Retinal pigment epithelial cell (primary cell): ENCODE results near the gene RAB27A.

Experiments
- DNase-seq: peaks from one replicate; pipeline ENCODE4 v3.0.0-alpha.2; 2010; ENCODE audit warnings: low read depth
- H3K4me3 ChIP-seq: 2 replicates; pipeline ENCODE4 v1.5.1; 2011; ENCODE audit warnings: mild to moderate bottlenecking, low read length, control low read depth, moderate library complexity
- TF ChIP-seq, protein P1 (sequence below): conservative IDR thresholded peaks from 2 replicates; pipeline ENCODE4 v1.5.1; 2011; ENCODE audit warnings: low read depth, low read length, control low read depth, inconsistent platforms

RAB27A gene

GRCh38 chr15:55170361-55170760 is 119.3 kb downstream of the RAB27A start:
- TF ChIP-seq, protein P1, sequence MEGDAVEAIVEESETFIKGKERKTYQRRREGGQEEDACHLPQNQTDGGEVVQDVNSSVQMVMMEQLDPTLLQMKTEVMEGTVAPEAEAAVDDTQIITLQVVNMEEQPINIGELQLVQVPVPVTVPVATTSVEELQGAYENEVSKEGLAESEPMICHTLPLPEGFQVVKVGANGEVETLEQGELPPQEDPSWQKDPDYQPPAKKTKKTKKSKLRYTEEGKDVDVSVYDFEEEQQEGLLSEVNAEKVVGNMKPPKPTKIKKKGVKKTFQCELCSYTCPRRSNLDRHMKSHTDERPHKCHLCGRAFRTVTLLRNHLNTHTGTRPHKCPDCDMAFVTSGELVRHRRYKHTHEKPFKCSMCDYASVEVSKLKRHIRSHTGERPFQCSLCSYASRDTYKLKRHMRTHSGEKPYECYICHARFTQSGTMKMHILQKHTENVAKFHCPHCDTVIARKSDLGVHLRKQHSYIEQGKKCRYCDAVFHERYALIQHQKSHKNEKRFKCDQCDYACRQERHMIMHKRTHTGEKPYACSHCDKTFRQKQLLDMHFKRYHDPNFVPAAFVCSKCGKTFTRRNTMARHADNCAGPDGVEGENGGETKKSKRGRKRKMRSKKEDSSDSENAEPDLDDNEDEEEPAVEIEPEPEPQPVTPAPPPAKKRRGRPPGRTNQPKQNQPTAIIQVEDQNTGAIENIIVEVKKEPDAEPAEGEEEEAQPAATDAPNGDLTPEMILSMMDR, result no peak
- no peak for DNase-seq
- H3K4me3 ChIP-seq, result no peak overlapping the region

GRCh38 chr15:55168350-55168974 is 121.2 kb downstream of the RAB27A start:
- peak; percentile 32 for DNase-seq
- TF ChIP-seq, protein P1, result peak; percentile 91

GRCh38 chr15:55164284-55164683 is 125.3 kb downstream of the RAB27A start:
- DNase-seq, result no peak
- no peak overlapping the region for H3K4me3 ChIP-seq
- TF ChIP-seq, protein P1, result no peak

More at GRCh38 chr15:55168350-55168974, 121.2 kb downstream of the RAB27A start:
- H3K4me3 ChIP-seq, result no peak overlapping the region
